OCI-LY7 (cell line): ENCODE measurements around the gene FBXL17.

Source experiments
- CTCF ChIP-seq: fragments of 200-600 bp; sonication (generic); conservative IDR thresholded peaks from 2 replicates; pipeline ENCODE4 v1.5.1; 2014; ENCODE audit warnings: mild to moderate bottlenecking, antibody characterized with exemption, low read length, moderate library complexity, mixed read lengths
- EZH2phosphoT487 ChIP-seq: fragments of 200-600 bp; sonication (generic); IDR thresholded peaks from 2 replicates; pipeline ENCODE4 v1.6.1; 2018; ENCODE audit warnings: low read depth, borderline replicate concordance, mild to moderate bottlenecking, mixed run types, antibody characterized with exemption, low read length, moderate library complexity, mixed read lengths

- TF ChIP-seq CTCF: no peak
- no peak for TF ChIP-seq EZH2phosphoT487
These were observed 15.4 kb downstream of the FBXL17 start for GRCh38 chr5:108366500-108366899.
